ENCODE measurements around the gene DDX47. TPM values are rescaled to one million over a fixed set of nuclear protein-coding genes. Genes with fewer than 3 reads are reported as not detected.

DDX47 gene
- 59.0 TPM for polyA plus RNA-seq (2013, experiment 1 of 2)
- polyA plus RNA-seq (2013, experiment 2 of 2), result 57.2 TPM

- peaks cover 31% of the 10 kb centered on the region for H3K36me3 ChIP-seq (ENCODE audit: insufficient read depth, low read length)
- WGBS, result 3% methylated on average over 35 of the region's 35 CpGs
- H3K9ac ChIP-seq (ENCODE audit: low read depth, low read length), result peak within 1 kb of the TSS; percentile 96
- peak within 1 kb of the TSS; percentile 98 for H3K4me3 ChIP-seq (ENCODE audit: low read length)
- peaks cover 7% of the 10 kb centered on the region; the same call in 1 of the 2 replicates for H3K4me1 ChIP-seq (ENCODE audit: insufficient read depth, low read length)
- H3K27ac ChIP-seq (ENCODE audit: low read depth, low read length), result peak within 1 kb of the TSS; percentile 82
- no peaks in the 10 kb centered on the region for H3K27me3 ChIP-seq (ENCODE audit: insufficient read depth, low read length)
- no peaks in the 10 kb centered on the region for H3K9me3 ChIP-seq (ENCODE audit: insufficient read depth, low read depth, low read length)
These were observed at the start of gene DDX47 for GRCh38 chr12:12813120-12814101. Gene DDX47 (plus strand): TSS chr12:12813346. CDS start chr12:12813368, 22 bp downstream.

DNA sequence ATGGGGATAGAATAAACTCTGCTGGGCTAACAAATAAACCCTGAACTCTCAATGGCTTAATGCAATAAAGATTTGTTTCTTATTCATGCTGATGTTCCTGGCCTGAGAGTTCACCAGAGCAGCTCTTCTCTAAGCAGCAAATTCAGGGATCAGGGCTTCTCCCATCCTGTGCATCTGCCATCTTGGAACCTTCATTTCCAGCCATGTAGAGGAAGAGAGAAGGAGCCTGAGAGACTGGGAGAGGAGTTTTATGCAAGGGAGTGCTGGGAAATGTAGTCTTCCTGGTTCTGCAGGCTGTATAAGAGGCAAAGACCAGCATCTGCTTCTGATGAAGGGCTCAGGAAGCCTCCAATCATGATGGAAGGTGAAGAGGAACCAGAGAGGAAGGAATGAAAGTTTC lies 48.3 kb upstream of the DDX47 start:
- Histone ChIP-seq H3K4me3 (ENCODE audit: low read length) (no peak overlapping the region), H3K27me3 (ENCODE audit: insufficient read depth, low read length) (no peaks in the 10 kb centered on the region), H3K27ac (ENCODE audit: low read depth, low read length) (no peak overlapping the region), H3K9me3 (ENCODE audit: insufficient read depth, low read depth, low read length) (no peaks in the 10 kb centered on the region), H3K9ac (ENCODE audit: low read depth, low read length) (no peak overlapping the region), H3K36me3 (ENCODE audit: insufficient read depth, low read length) (no peaks in the 10 kb centered on the region), H3K4me1 (ENCODE audit: insufficient read depth, low read length) (no peaks in the 10 kb centered on the region)

DNA sequence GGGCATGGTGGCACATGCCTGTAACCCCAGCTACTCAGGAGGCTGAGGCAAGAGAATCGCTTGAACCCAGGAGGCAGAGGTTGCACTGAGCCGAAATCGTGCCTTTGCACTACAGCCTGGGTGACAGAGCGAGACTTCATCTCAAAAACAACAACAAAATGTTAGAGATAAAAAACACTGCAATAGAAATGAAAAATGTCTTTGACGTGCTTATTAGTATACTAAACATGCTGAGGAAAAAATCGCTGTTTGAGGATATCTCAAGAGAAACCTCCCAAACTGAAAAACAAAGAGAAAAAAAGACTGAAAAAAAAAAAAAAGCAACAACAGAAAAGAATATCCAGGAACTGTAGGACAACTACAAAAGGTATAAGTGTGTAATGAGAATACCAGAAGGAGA lies 42.9 kb upstream of the DDX47 start:
- H3K27ac ChIP-seq (ENCODE audit: low read depth, low read length), result no peak overlapping the region
- 91% methylated on average over 5 of the region's 6 CpGs for WGBS
- no peak overlapping the region for H3K4me3 ChIP-seq (ENCODE audit: low read length)
- no peaks in the 10 kb centered on the region for H3K4me1 ChIP-seq (ENCODE audit: insufficient read depth, low read length)
- no peaks in the 10 kb centered on the region for H3K36me3 ChIP-seq (ENCODE audit: insufficient read depth, low read length)
- H3K27me3 ChIP-seq (ENCODE audit: insufficient read depth, low read length), result no peaks in the 10 kb centered on the region
- no peaks in the 10 kb centered on the region for H3K9me3 ChIP-seq (ENCODE audit: insufficient read depth, low read depth, low read length)
- H3K9ac ChIP-seq (ENCODE audit: low read depth, low read length), result no peak overlapping the region

GRCh38 chr12:12774791-12775190 lies 38.4 kb upstream of the DDX47 start:
- H3K9ac ChIP-seq (ENCODE audit: low read depth, low read length), result no peak overlapping the region
- H3K4me3 ChIP-seq (ENCODE audit: low read length), result no peak overlapping the region
- H3K4me1 ChIP-seq (ENCODE audit: insufficient read depth, low read length), result no peaks in the 10 kb centered on the region
- H3K36me3 ChIP-seq (ENCODE audit: insufficient read depth, low read length), result no peaks in the 10 kb centered on the region
- no peaks in the 10 kb centered on the region for H3K9me3 ChIP-seq (ENCODE audit: insufficient read depth, low read depth, low read length)
- no peaks in the 10 kb centered on the region for H3K27me3 ChIP-seq (ENCODE audit: insufficient read depth, low read length)
- no peak overlapping the region for H3K27ac ChIP-seq (ENCODE audit: low read depth, low read length)
- WGBS, result 84% methylated on average over 3 of the region's 3 CpGs

DNA sequence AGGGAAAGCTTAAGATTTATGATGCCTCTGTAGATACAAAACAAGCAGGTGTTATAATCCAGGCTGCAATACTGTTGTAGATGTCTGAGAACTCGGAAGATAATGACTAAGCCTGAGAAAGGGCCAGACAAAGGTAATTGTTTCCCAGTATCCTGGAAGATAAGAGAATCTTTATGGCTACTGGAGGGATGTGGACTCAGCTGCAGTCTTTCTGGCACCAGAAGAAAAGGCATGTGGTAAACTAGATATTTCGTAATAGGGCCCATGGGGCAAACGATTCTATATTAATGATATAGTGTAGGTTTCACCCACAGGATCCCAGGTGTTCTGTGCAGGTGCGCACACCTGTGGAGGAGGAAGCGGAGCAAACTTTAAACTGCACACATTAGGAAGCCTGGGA lies 36.9 kb upstream of the DDX47 start:
- 84% methylated on average over 5 of the region's 5 CpGs for WGBS
- H3K9ac ChIP-seq (ENCODE audit: low read depth, low read length), result no peak overlapping the region

GRCh38 chr12:12777092-12777491 lies 36.1 kb upstream of the DDX47 start:
- Histone ChIP-seq H3K9me3 (ENCODE audit: insufficient read depth, low read depth, low read length) (no peaks in the 10 kb centered on the region), H3K27me3 (ENCODE audit: insufficient read depth, low read length) (no peaks in the 10 kb centered on the region), H3K36me3 (ENCODE audit: insufficient read depth, low read length) (no peaks in the 10 kb centered on the region), H3K4me1 (ENCODE audit: insufficient read depth, low read length) (no peaks in the 10 kb centered on the region), H3K4me3 (ENCODE audit: low read length) (no peak overlapping the region), H3K27ac (ENCODE audit: low read depth, low read length) (no peak overlapping the region), H3K9ac (ENCODE audit: low read depth, low read length) (no peak overlapping the region)
- WGBS, result 87% methylated on average over 3 of the region's 3 CpGs

More for the DNA sequence above, 36.9 kb upstream of the DDX47 start:
- Histone ChIP-seq H3K4me3 (ENCODE audit: low read length) (no peak overlapping the region), H3K27ac (ENCODE audit: low read depth, low read length) (no peak overlapping the region), H3K9me3 (ENCODE audit: insufficient read depth, low read depth, low read length) (no peaks in the 10 kb centered on the region), H3K36me3 (ENCODE audit: insufficient read depth, low read length) (no peaks in the 10 kb centered on the region), H3K27me3 (ENCODE audit: insufficient read depth, low read length) (no peaks in the 10 kb centered on the region), H3K4me1 (ENCODE audit: insufficient read depth, low read length) (no peaks in the 10 kb centered on the region)

- H3K36me3 ChIP-seq (ENCODE audit: insufficient read depth, low read length), result no peaks in the 10 kb centered on the region
- no peak overlapping the region for H3K9ac ChIP-seq (ENCODE audit: low read depth, low read length)
- H3K9me3 ChIP-seq (ENCODE audit: insufficient read depth, low read depth, low read length), result no peaks in the 10 kb centered on the region
- 77% methylated on average over 2 of the region's 2 CpGs for WGBS
- H3K27ac ChIP-seq (ENCODE audit: low read depth, low read length), result no peak overlapping the region
- H3K4me1 ChIP-seq (ENCODE audit: insufficient read depth, low read length), result no peaks in the 10 kb centered on the region
- H3K27me3 ChIP-seq (ENCODE audit: insufficient read depth, low read length), result peaks cover 4% of the 10 kb centered on the region; the same call in 1 of the 2 replicates
- no peak overlapping the region for H3K4me3 ChIP-seq (ENCODE audit: low read length)
These were observed 34.1 kb upstream of the DDX47 start for GRCh38 chr12:12779007-12779406.

- Histone ChIP-seq H3K4me1 (ENCODE audit: insufficient read depth, low read length) (no peaks in the 10 kb centered on the region), H3K27me3 (ENCODE audit: insufficient read depth, low read length) (peaks cover 7% of the 10 kb centered on the region; the same call in 1 of the 2 replicates), H3K36me3 (ENCODE audit: insufficient read depth, low read length) (no peaks in the 10 kb centered on the region), H3K9ac (ENCODE audit: low read depth, low read length) (no peak overlapping the region), H3K9me3 (ENCODE audit: insufficient read depth, low read depth, low read length) (no peaks in the 10 kb centered on the region), H3K4me3 (ENCODE audit: low read length) (no peak overlapping the region), H3K27ac (ENCODE audit: low read depth, low read length) (no peak overlapping the region)
- WGBS, result 92% methylated on average over 3 of the region's 3 CpGs
These were observed 33.6 kb upstream of the DDX47 start for GRCh38 chr12:12779529-12779928.

GRCh38 chr12:12784116-12784515 lies 29.0 kb upstream of the DDX47 start:
- H3K27me3 ChIP-seq (ENCODE audit: insufficient read depth, low read length), result peaks cover 43% of the 10 kb centered on the region
- H3K27ac ChIP-seq (ENCODE audit: low read depth, low read length), result no peak overlapping the region
- H3K9ac ChIP-seq (ENCODE audit: low read depth, low read length), result no peak overlapping the region
- H3K4me3 ChIP-seq (ENCODE audit: low read length), result no peak overlapping the region
- WGBS, result no CpG with 5 or more reads among the region's 2 CpGs
- H3K36me3 ChIP-seq (ENCODE audit: insufficient read depth, low read length), result no peaks in the 10 kb centered on the region
- H3K4me1 ChIP-seq (ENCODE audit: insufficient read depth, low read length), result peaks cover 19% of the 10 kb centered on the region; the same call in 1 of the 2 replicates
- no peaks in the 10 kb centered on the region for H3K9me3 ChIP-seq (ENCODE audit: insufficient read depth, low read depth, low read length)

GRCh38 chr12:12784911-12785814 lies 28.0 kb upstream of the DDX47 start, which contains the start of gene APOLD1:
Gene APOLD1 (plus strand): TSS chr12:12785659. CDS start chr12:12785692, 33 bp downstream.
- Histone ChIP-seq H3K9ac (ENCODE audit: low read depth, low read length) (no peak within 1 kb of the TSS), H3K36me3 (ENCODE audit: insufficient read depth, low read length) (no peaks in the 10 kb centered on the region), H3K9me3 (ENCODE audit: insufficient read depth, low read depth, low read length) (no peaks in the 10 kb centered on the region), H3K4me1 (ENCODE audit: insufficient read depth, low read length) (peaks cover 19% of the 10 kb centered on the region; the same call in 1 of the 2 replicates), H3K4me3 (ENCODE audit: low read length) (peak within 1 kb of the TSS; percentile 63), H3K27me3 (ENCODE audit: insufficient read depth, low read length) (peaks cover 43% of the 10 kb centered on the region), H3K27ac (ENCODE audit: low read depth, low read length) (peak within 1 kb of the TSS; percentile 59; the same call in 1 of the 2 replicates)
- 21% methylated on average over 12 of the region's 14 CpGs for WGBS
